ENCODE data around the gene KAT7.

DNA sequence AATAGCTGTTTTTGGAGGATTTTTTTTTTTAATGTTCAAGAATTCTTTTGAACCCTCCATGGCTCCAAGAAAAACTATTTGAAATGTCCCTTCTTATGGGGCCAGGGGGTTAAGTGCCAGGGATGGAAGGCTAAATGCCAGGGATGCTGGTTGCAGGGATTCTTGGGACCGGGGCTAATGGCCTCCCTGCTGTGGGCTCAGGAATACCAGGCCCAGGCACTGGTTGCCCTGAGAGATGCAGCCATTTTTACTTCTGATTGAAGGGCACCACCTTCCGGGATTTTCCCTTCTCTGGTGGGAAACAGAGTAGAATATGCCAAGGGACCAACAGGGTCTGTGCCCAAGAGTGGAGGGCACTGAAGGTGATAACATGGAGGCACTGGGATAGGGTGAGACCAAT, 10.9 kb upstream of the KAT7 start:
- TF ChIP-seq, protein P1, sequence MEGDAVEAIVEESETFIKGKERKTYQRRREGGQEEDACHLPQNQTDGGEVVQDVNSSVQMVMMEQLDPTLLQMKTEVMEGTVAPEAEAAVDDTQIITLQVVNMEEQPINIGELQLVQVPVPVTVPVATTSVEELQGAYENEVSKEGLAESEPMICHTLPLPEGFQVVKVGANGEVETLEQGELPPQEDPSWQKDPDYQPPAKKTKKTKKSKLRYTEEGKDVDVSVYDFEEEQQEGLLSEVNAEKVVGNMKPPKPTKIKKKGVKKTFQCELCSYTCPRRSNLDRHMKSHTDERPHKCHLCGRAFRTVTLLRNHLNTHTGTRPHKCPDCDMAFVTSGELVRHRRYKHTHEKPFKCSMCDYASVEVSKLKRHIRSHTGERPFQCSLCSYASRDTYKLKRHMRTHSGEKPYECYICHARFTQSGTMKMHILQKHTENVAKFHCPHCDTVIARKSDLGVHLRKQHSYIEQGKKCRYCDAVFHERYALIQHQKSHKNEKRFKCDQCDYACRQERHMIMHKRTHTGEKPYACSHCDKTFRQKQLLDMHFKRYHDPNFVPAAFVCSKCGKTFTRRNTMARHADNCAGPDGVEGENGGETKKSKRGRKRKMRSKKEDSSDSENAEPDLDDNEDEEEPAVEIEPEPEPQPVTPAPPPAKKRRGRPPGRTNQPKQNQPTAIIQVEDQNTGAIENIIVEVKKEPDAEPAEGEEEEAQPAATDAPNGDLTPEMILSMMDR (IDR thresholded peaks at IDR 0.05): no peak
- TF ChIP-seq POLR2AphosphoS5 (IDR thresholded peaks at IDR 0.05): no peak
- no peak for TF ChIP-seq POLR2A (IDR thresholded peaks at IDR 0.05)
